Measurements from ENCODE around the gene ERBB2. TPM values are rescaled to one million over a fixed set of nuclear protein-coding genes. Genes with fewer than 3 reads are reported as not detected.
A peak's percentile ranks its signal among the peaks of the same experiment; 100 is the strongest.
"Not testable (repeated sequence)": the region's sequence is repeated elsewhere in the genome, so short reads cannot be mapped to it uniquely, and the experiment has no call there.

The ERBB2 gene
- total RNA-seq, 2 experiments from 2014 or later = 3.5 to 4.7 TPM

DNA sequence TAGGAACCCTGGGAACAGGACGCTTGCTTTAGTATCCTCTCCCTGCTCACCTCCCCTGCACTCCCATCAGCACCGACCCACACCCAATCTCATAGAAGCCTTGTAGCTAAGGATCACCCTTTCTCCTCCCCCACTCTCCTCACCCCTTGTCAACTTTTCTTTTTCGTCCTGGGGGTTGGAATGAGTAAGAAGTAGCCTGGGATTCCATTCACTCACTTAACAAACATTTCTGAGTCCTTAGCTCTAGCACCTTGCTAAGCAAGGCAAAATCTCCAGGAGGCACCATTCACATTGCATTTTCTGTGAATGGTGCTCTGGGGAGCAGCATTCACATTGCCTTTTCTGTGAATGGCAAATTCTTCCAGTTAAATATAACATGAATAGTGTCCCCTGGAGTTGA is 10.9 kb upstream of the ERBB2 start:
- Mint-ChIP-seq H3K9me3 (ENCODE audit: low read depth) (no peaks in the 10 kb centered on the region), H3K27ac (peak overlapping the region; percentile 92), H3K4me1 (peaks cover 18% of the 10 kb centered on the region), H3K36me3 (peaks cover 3% of the 10 kb centered on the region), H3K4me3 (peak overlapping the region; percentile 91), H3K27me3 (no peaks in the 10 kb centered on the region)
- DNase-seq (no peak), ATAC-seq (no peak)
- CTCF ChIA-PET = interaction anchor here (0.7 to 7.3 kb wide), 5 partner anchors 13 to 67 kb away, joined by 3 to 49 read pairs (median 13); partner anchors contain the start of gene MIEN1

DNA sequence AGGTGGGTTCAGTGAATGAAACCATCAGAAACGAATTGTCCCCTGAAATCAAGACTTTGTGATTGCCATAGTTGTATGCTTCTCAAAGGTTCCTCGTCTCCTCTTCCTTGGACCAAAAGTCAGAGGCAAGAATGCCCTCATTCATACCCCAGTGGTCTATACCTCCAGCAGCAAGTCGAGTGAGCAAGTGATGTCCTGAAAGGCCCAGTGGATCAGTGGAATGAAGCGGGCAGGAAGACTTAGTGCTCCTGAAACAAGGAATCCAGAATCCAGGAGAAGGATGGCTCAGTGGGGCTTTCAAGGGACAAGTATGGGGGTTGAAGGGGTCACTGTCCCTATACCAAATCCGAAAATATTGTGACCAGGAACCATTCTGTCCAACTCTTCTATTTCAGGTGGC is 5.3 kb upstream of the ERBB2 start:
- no peak for DNase-seq
- Mint-ChIP-seq H3K27ac (no peak overlapping the region), H3K9me3 (ENCODE audit: low read depth) (no peaks in the 10 kb centered on the region), H3K4me1 (peaks cover 1% of the 10 kb centered on the region), H3K36me3 (no peaks in the 10 kb centered on the region), H3K4me3 (no peak overlapping the region), H3K27me3 (peaks cover 13% of the 10 kb centered on the region)
- CTCF ChIA-PET = interaction anchor here (1.8 kb wide), 1 partner anchor 40 kb away, joined by 4 read pairs; no protein-coding TSS in a partner anchor
- no peak for ATAC-seq

GRCh38 chr17:39695089-39695474 is 4.8 kb upstream of the ERBB2 start:
- peak; percentile 12 for ATAC-seq
- H3K4me1 Mint-ChIP-seq = peaks cover 4% of the 10 kb centered on the region
- H3K36me3 Mint-ChIP-seq = no peaks in the 10 kb centered on the region
- DNase-seq = no peak
- H3K27me3 Mint-ChIP-seq = peaks cover 17% of the 10 kb centered on the region
- H3K27ac Mint-ChIP-seq = no peak overlapping the region
- H3K9me3 Mint-ChIP-seq (ENCODE audit: low read depth) = no peaks in the 10 kb centered on the region
- no peak overlapping the region for H3K4me3 Mint-ChIP-seq
- CTCF ChIA-PET = interaction anchor here (1.4 to 1.8 kb wide), 2 partner anchors 26 to 40 kb away, joined by 3 to 4 read pairs; no protein-coding TSS in a partner anchor

GRCh38 chr17:39696731-39697130 is 3.1 kb upstream of the ERBB2 start:
- peaks cover 31% of the 10 kb centered on the region for H3K27me3 Mint-ChIP-seq
- CTCF ChIA-PET = interaction anchor here (0.8 to 1.8 kb wide), 4 partner anchors 28 to 73 kb away, joined by 3 to 6 read pairs (median 3); no protein-coding TSS in a partner anchor
- H3K36me3 Mint-ChIP-seq = no peaks in the 10 kb centered on the region

DNA sequence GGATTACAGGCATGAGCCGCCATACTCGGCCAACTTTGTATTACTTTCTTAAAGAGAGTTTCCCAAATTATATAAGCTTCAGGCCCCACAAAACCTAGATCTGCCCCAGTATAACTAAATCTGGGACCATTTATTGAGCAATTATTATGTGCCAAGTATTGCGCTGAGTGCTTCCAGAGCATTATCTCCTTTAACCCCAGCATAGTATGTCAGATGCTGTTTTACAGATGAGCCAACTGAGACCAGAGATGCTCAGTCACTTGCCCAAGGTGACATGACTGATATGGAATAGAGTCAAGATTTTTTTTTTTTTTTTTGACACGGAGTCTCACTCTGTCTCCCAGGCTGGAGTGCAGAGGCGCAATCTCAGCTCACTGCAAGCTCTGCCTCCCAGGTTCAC is 1.9 kb upstream of the ERBB2 start:
- DNase-seq (no peak), ATAC-seq (no peak)
- Mint-ChIP-seq H3K27me3 (peaks cover 42% of the 10 kb centered on the region), H3K27ac (no peak overlapping the region), H3K36me3 (no peaks in the 10 kb centered on the region), H3K4me3 (no peak overlapping the region), H3K9me3 (ENCODE audit: low read depth) (no peaks in the 10 kb centered on the region), H3K4me1 (peaks cover 4% of the 10 kb centered on the region)
- CTCF ChIA-PET = no interaction called here

More at GRCh38 chr17:39696731-39697130, 3.1 kb upstream of the ERBB2 start:
- Mint-ChIP-seq H3K4me1 (peaks cover 4% of the 10 kb centered on the region), H3K4me3 (no peak overlapping the region), H3K27ac (no peak overlapping the region), H3K9me3 (ENCODE audit: low read depth) (no peaks in the 10 kb centered on the region)
- no peak for DNase-seq
- ATAC-seq = no peak

- not testable (repeated sequence) for H3K27ac Mint-ChIP-seq; DNase-seq; ATAC-seq; H3K36me3 Mint-ChIP-seq; H3K4me3 Mint-ChIP-seq; H3K9me3 Mint-ChIP-seq (ENCODE audit: low read depth)
- CTCF ChIA-PET = interaction anchor here (1.7 kb wide), 1 partner anchor 30 kb away, joined by 5 read pairs; no protein-coding TSS in a partner anchor
- Mint-ChIP-seq H3K4me1 (peaks cover 10% of the 10 kb centered on the region), H3K27me3 (peaks cover 45% of the 10 kb centered on the region)
These were observed 577 bp upstream of the ERBB2 start for GRCh38 chr17:39699157-39699817.

DNA sequence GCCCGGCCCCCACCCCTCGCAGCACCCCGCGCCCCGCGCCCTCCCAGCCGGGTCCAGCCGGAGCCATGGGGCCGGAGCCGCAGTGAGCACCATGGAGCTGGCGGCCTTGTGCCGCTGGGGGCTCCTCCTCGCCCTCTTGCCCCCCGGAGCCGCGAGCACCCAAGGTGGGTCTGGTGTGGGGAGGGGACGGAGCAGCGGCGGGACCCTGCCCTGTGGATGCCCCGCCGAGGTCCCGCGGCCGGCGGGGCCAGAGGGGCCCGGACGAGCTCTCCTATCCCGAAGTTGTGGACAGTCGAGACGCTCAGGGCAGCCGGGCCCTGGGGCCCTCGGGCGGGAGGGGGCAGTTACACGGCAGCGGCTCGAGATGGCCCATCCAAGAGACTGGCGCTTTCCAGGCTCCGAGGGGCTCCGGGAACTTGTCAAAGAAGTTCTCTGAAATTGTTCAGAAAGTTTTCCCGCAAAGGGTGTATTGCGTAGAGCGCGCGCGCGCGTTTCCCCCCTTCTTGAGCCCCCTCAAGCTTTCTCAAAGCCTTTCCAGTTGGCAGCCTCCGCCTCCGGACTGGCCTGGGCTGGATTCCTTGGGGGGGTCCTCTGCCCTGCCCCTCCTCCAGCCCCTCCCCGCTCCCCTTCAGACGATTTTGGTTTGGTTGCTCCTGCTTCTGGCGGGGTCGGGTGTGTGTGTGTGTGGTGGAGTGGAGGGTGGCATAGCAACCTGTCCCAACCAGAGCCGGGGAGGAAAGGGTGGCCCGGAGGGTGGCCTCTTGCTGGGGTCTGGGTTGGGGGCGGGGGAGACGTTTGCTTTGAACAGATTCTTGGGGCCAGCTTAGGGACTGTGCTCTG is 504 bp downstream of the ERBB2 start:
- H3K27ac Mint-ChIP-seq = no peak overlapping the region
- H3K4me3 Mint-ChIP-seq = no peak overlapping the region
- peaks cover 45% of the 10 kb centered on the region for H3K27me3 Mint-ChIP-seq
- ATAC-seq (peak; percentile 17), DNase-seq (no peak)
- peaks cover 10% of the 10 kb centered on the region for H3K4me1 Mint-ChIP-seq
- no peaks in the 10 kb centered on the region for H3K36me3 Mint-ChIP-seq
- H3K9me3 Mint-ChIP-seq (ENCODE audit: low read depth) = no peaks in the 10 kb centered on the region
- CTCF ChIA-PET = interaction anchor here (1.7 kb wide), 1 partner anchor 29 kb away, joined by 5 read pairs; no protein-coding TSS in a partner anchor

GRCh38 chr17:39701012-39701783 is 1.3 kb downstream of the ERBB2 start:
- DNase-seq (no peak), ATAC-seq (no peak)
- CTCF ChIA-PET = no interaction called here
- Mint-ChIP-seq H3K36me3 (no peaks in the 10 kb centered on the region), H3K27ac (no peak overlapping the region), H3K9me3 (ENCODE audit: low read depth) (no peaks in the 10 kb centered on the region), H3K4me3 (no peak overlapping the region), H3K4me1 (peaks cover 10% of the 10 kb centered on the region), H3K27me3 (peaks cover 45% of the 10 kb centered on the region)

DNA sequence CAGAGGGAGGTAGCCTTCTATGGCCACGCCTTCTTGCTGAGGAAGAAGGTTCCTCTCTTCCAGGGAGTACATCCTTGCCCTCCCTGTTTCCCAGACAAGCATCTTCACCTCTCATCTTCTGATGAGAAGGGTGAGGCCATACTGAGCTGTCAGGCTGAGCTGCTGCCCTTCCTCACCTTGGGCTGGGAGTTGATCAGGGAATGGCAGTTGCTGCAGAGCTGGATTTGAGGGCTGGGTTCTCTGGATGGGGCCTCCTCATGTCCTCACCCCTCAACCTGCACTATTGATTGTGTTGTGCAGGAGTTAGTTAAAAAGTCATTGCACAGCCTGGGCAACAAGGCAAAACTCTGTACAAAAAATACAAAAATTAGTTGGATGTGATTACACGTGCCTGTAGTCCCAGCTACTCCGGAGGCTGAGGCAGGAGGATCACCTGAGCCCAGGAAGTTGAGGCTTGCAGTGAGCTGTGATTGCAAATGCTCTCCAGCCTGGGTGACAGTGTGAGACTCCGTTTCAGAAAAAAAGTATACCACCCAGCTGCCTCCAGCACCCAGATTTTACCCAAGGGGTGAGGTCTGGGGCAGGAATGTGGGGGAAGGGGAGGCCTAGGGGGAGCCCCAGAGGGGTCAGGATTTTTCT is 2.0 kb downstream of the ERBB2 start:
- Mint-ChIP-seq H3K36me3 (no peaks in the 10 kb centered on the region), H3K27me3 (peaks cover 45% of the 10 kb centered on the region), H3K4me3 (no peak overlapping the region), H3K27ac (no peak overlapping the region), H3K4me1 (peaks cover 14% of the 10 kb centered on the region), H3K9me3 (ENCODE audit: low read depth) (no peaks in the 10 kb centered on the region)
- DNase-seq (no peak), ATAC-seq (no peak)
- CTCF ChIA-PET = no interaction called here

GRCh38 chr17:39702901-39703893 is 3.3 kb downstream of the ERBB2 start:
- no peak overlapping the region for H3K4me3 Mint-ChIP-seq
- H3K27ac Mint-ChIP-seq = no peak overlapping the region
- ATAC-seq (no peak), DNase-seq (no peak)
- peaks cover 21% of the 10 kb centered on the region for H3K4me1 Mint-ChIP-seq
- CTCF ChIA-PET = no interaction called here
- peaks cover 42% of the 10 kb centered on the region for H3K27me3 Mint-ChIP-seq
- H3K36me3 Mint-ChIP-seq = no peaks in the 10 kb centered on the region
- H3K9me3 Mint-ChIP-seq (ENCODE audit: low read depth) = no peaks in the 10 kb centered on the region

DNA sequence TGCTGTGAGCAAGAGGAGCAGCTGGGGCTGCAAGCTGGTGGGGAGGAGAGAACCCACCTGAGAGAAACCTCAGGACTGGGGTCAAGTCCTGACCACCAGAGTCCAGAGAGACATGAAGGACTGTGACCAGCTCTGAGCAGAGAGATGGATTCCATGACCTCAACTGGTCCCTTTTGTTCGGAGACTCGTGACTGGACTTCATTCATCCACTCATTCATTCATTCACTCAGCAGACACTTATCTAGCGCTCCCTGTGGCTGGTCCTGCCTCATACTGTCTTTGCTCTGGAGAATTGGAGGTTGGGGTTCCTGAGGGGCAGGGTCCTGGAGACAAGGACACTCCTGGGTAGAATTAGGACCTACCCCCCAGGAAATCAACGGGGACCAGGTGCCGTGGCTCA is 4.0 kb downstream of the ERBB2 start:
- Mint-ChIP-seq H3K4me1 (peaks cover 21% of the 10 kb centered on the region), H3K4me3 (no peak overlapping the region), H3K9me3 (ENCODE audit: low read depth) (no peaks in the 10 kb centered on the region), H3K27me3 (peaks cover 39% of the 10 kb centered on the region), H3K27ac (no peak overlapping the region), H3K36me3 (no peaks in the 10 kb centered on the region)
- DNase-seq (no peak), ATAC-seq (no peak)
- CTCF ChIA-PET = no interaction called here
